WTC11 (cell line): Measurements from ENCODE around the gene SLIT3.

ENCODE experiments used
- ATF6 ChIP-seq: sonication (generic); formaldehyde crosslinking; IDR thresholded peaks from 2 replicates; pipeline ENCODE4 v1.8.1; 2023; ENCODE audit warnings: mild to moderate bottlenecking, missing genetic modification reagents
- CBFB ChIP-seq: sonication (generic); formaldehyde crosslinking; IDR thresholded peaks from 2 replicates; pipeline ENCODE4 v1.8.1; 2022; ENCODE audit warnings: mild to moderate bottlenecking, low read depth, missing genetic modification reagents
- CREB1 ChIP-seq: sonication (generic); formaldehyde crosslinking; IDR thresholded peaks from 2 replicates; pipeline ENCODE4 v1.8.0; 2023; ENCODE audit warnings: mild to moderate bottlenecking, missing genetic modification reagents
- CREM ChIP-seq: sonication (generic); formaldehyde crosslinking; IDR thresholded peaks from 2 replicates; pipeline ENCODE4 v1.8.1; 2022; ENCODE audit warnings: mild to moderate bottlenecking, missing genetic modification reagents, moderate library complexity
- KAT7 ChIP-seq: sonication (generic); formaldehyde crosslinking; IDR thresholded peaks from 2 replicates; pipeline ENCODE4 v1.8.1; 2023; ENCODE audit warnings: missing genetic modification reagents, mild to moderate bottlenecking, borderline replicate concordance
- NFE2L1 ChIP-seq: sonication (generic); formaldehyde crosslinking; IDR thresholded peaks from 2 replicates; pipeline ENCODE4 v1.8.1; 2023; ENCODE audit warnings: missing genetic modification reagents
- NFYB ChIP-seq: sonication (generic); formaldehyde crosslinking; conservative IDR thresholded peaks from 2 replicates; pipeline ENCODE4 v1.8.0; 2022; ENCODE audit warnings: low read depth, missing genetic modification reagents
- NR2C2 ChIP-seq: sonication (generic); formaldehyde crosslinking; IDR thresholded peaks from 2 replicates; pipeline ENCODE4 v1.8.0; 2022; ENCODE audit warnings: mild to moderate bottlenecking, missing genetic modification reagents
- NR3C1 ChIP-seq: sonication (generic); formaldehyde crosslinking; conservative IDR thresholded peaks from 2 replicates; pipeline ENCODE4 v1.8.1; 2023; ENCODE audit warnings: low read depth, mild to moderate bottlenecking, missing genetic modification reagents
- SP1 ChIP-seq: sonication (generic); formaldehyde crosslinking; conservative IDR thresholded peaks from 2 replicates; pipeline ENCODE4 v1.8.1; 2022; ENCODE audit warnings: missing genetic modification reagents
- TEAD4 ChIP-seq: sonication (generic); formaldehyde crosslinking; IDR thresholded peaks from 2 replicates; pipeline ENCODE4 v1.8.0; 2022; ENCODE audit warnings: mild to moderate bottlenecking, missing genetic modification reagents
- TP53 ChIP-seq: sonication (generic); formaldehyde crosslinking; IDR thresholded peaks from 2 replicates; pipeline ENCODE4 v1.8.1; 2023; ENCODE audit warnings: mild to moderate bottlenecking, missing genetic modification reagents
- TF ChIP-seq, protein P1 (sequence below): fragments of 200-600 bp; IDR thresholded peaks from 2 replicates; pipeline ENCODE4 v1.8.0; 2022; ENCODE audit warnings: antibody characterized with exemption
- TF ChIP-seq, protein P2 (sequence below): sonication (generic); formaldehyde crosslinking; IDR thresholded peaks from 2 replicates; pipeline ENCODE4 v1.8.1; 2022; ENCODE audit warnings: mild to moderate bottlenecking, missing genetic modification reagents, moderate library complexity, borderline replicate concordance

DNA sequence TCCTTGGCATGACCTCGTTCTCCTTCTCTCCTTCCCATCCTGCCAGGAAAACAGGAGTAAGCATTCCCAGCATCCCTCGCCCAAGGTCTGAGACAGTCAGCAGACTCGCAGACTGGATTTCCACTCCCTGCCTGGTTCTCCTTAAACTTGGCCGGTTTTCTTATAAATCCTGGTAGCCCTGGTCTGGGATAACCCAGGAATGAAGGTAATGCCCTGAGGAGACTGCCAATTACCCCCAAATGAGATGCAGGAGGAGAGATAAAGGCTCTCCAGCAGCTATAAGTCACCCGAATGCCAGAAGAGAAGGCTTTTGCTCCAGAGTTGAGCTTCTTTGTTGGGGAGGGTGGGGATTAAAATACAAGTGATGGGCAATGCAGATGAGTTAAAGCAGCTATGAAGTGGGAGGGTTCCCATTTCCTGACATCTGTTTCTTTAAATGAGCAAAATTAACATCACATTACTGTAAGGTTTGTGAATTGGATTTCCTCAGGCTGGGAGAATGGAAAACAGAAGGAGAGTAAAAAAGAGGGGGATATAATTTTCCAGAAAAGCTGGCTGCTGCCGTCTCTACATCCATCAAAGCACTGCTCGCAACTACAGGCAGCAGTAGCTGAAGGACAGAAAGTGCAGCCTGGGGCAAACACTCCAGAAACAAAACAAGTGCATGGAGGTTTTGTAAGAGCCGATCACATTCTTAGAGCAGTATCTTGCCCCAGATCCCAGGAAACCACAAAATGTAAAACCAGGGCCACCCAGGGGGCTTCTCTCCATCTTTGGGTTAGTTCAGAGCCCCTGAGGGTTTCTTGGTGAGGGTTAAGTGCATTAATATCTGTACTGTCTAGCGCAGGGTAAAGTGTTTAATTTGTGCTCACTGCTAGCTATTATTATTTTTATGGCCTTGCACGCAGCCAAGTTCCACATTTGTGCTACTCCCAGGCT is 544.2 kb downstream of the SLIT3 start:
- TF ChIP-seq, protein P1, sequence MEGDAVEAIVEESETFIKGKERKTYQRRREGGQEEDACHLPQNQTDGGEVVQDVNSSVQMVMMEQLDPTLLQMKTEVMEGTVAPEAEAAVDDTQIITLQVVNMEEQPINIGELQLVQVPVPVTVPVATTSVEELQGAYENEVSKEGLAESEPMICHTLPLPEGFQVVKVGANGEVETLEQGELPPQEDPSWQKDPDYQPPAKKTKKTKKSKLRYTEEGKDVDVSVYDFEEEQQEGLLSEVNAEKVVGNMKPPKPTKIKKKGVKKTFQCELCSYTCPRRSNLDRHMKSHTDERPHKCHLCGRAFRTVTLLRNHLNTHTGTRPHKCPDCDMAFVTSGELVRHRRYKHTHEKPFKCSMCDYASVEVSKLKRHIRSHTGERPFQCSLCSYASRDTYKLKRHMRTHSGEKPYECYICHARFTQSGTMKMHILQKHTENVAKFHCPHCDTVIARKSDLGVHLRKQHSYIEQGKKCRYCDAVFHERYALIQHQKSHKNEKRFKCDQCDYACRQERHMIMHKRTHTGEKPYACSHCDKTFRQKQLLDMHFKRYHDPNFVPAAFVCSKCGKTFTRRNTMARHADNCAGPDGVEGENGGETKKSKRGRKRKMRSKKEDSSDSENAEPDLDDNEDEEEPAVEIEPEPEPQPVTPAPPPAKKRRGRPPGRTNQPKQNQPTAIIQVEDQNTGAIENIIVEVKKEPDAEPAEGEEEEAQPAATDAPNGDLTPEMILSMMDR, result no peak
- TF ChIP-seq TEAD4 (CRISPR knock-in tag), result no peak
- TF ChIP-seq ATF6 (CRISPR knock-in tag), result no peak
- no peak for TF ChIP-seq NR2C2 (CRISPR knock-in tag)
- TF ChIP-seq SP1 (CRISPR knock-in tag), result no peak
- TF ChIP-seq, protein P2, sequence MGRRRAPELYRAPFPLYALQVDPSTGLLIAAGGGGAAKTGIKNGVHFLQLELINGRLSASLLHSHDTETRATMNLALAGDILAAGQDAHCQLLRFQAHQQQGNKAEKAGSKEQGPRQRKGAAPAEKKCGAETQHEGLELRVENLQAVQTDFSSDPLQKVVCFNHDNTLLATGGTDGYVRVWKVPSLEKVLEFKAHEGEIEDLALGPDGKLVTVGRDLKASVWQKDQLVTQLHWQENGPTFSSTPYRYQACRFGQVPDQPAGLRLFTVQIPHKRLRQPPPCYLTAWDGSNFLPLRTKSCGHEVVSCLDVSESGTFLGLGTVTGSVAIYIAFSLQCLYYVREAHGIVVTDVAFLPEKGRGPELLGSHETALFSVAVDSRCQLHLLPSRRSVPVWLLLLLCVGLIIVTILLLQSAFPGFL (CRISPR knock-in tag), result no peak
- no peak for TF ChIP-seq NFYB (CRISPR knock-in tag)
- TF ChIP-seq CREB1 (CRISPR knock-in tag), result no peak
- TF ChIP-seq KAT7 (CRISPR knock-in tag), result no peak
- no peak for TF ChIP-seq TP53 (CRISPR knock-in tag)
- TF ChIP-seq CBFB (CRISPR knock-in tag), result no peak
- TF ChIP-seq CREM, result no peak
- no peak for TF ChIP-seq NFE2L1 (CRISPR knock-in tag)
- no peak for TF ChIP-seq NR3C1
